ENCODE results near the gene TPPP3. TPM values are rescaled to one million over a fixed set of nuclear protein-coding genes. Genes with fewer than 3 reads are reported as not detected.

TPPP3 gene
- total RNA-seq, 1 experiment from 2014 or later = 0.28 TPM

DNA sequence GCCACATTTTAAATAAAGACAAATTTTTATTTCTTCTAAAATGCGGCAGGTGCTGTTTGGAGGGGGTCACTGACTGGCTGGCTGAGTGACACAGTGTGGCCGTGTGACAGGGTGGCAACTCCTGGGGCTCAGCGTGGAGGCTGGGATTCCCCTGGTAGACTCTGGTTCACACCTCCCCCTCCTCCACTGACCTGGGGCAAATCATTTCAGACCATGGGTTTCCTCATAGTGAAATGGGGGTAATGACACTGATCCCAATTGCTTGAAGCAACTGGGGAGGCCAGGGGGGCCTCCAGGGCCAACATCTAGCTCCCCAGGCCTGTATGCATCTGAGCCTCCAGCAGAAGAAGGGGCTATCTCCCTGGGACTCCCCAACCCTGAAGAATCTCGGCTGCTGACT is 44.2 kb upstream of the TPPP3 start:
- ChIA-PET POLR2A (ENCODE audit: low non-redundant PET) (no interaction called here), CTCF (no interaction called here)
- Histone ChIP-seq H3K4me1 (ENCODE audit: insufficient read depth, low read length, poor library complexity, severe bottlenecking) (no peaks in the 10 kb centered on the region), H3K4me3 (ENCODE audit: low read depth, low read length, poor library complexity, severe bottlenecking) (no peak overlapping the region), H3K36me3 (ENCODE audit: insufficient read depth, low read length, poor library complexity, severe bottlenecking) (no peaks in the 10 kb centered on the region), H3K9me3 (ENCODE audit: low read depth, low read length, poor library complexity, severe bottlenecking) (no peaks in the 10 kb centered on the region), H3K27me3 (replicated peaks; ENCODE audit: insufficient read depth, low read depth, low read length, poor library complexity) (no peaks in the 10 kb centered on the region), H3K27ac (ENCODE audit: low read depth, low read length, poor library complexity, severe bottlenecking) (no peak overlapping the region)
- no TSS peak for BruUV-seq (replicated peaks)
- no peak for DNase-seq (ENCODE audit: low spot score)
- no peak for TF ChIP-seq EZH2 (IDR thresholded peaks at IDR 0.05; ENCODE audit: borderline replicate concordance, low read depth, low read length, poor library complexity, severe bottlenecking)
- TF ChIP-seq, protein P1, sequence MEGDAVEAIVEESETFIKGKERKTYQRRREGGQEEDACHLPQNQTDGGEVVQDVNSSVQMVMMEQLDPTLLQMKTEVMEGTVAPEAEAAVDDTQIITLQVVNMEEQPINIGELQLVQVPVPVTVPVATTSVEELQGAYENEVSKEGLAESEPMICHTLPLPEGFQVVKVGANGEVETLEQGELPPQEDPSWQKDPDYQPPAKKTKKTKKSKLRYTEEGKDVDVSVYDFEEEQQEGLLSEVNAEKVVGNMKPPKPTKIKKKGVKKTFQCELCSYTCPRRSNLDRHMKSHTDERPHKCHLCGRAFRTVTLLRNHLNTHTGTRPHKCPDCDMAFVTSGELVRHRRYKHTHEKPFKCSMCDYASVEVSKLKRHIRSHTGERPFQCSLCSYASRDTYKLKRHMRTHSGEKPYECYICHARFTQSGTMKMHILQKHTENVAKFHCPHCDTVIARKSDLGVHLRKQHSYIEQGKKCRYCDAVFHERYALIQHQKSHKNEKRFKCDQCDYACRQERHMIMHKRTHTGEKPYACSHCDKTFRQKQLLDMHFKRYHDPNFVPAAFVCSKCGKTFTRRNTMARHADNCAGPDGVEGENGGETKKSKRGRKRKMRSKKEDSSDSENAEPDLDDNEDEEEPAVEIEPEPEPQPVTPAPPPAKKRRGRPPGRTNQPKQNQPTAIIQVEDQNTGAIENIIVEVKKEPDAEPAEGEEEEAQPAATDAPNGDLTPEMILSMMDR (conservative IDR thresholded peaks at IDR 0.05; ENCODE audit: low read depth, low read length) = no peak
- intact Hi-C loops (cut with micrococcal nuclease; ENCODE audit: unreplicated experiment) = no loop called here

DNA sequence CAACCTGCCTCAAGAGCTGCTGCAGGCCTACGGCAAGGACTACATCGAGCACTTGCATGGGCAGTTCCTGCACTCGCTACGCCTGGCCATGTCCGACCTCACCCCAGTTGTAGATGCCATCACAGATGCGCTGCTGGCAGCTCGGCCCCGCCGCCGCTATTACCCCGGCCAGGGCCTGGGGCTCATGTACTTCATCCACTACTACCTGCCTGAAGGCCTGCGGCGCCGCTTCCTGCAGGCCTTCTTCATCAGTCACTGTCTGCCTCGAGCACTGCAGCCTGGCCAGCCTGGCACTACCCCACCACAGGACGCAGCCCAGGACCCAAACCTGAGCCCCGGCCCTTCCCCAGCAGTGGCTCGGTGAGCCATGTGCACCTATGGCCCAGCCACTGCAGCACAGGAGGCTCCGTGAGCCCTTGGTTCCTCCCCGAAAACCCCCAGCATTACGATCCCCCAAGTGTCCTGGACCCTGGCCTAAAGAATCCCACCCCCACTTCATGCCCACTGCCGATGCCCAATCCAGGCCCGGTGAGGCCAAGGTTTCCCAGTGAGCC is 43.4 kb upstream of the TPPP3 start:
- Histone ChIP-seq H3K4me1 (ENCODE audit: insufficient read depth, low read length, poor library complexity, severe bottlenecking) (no peaks in the 10 kb centered on the region), H3K36me3 (ENCODE audit: insufficient read depth, low read length, poor library complexity, severe bottlenecking) (no peaks in the 10 kb centered on the region), H3K27me3 (replicated peaks; ENCODE audit: insufficient read depth, low read depth, low read length, poor library complexity) (no peaks in the 10 kb centered on the region), H3K9me3 (ENCODE audit: low read depth, low read length, poor library complexity, severe bottlenecking) (no peaks in the 10 kb centered on the region), H3K4me3 (ENCODE audit: low read depth, low read length, poor library complexity, severe bottlenecking) (no peak overlapping the region), H3K27ac (ENCODE audit: low read depth, low read length, poor library complexity, severe bottlenecking) (no peak overlapping the region)
- POLR2A ChIA-PET (ENCODE audit: low non-redundant PET) = no interaction called here
- CTCF ChIA-PET = no interaction called here
- TF ChIP-seq EZH2 (IDR thresholded peaks at IDR 0.05; ENCODE audit: borderline replicate concordance, low read depth, low read length, poor library complexity, severe bottlenecking) = no peak
- TF ChIP-seq, protein P1 (conservative IDR thresholded peaks at IDR 0.05; ENCODE audit: low read depth, low read length) = no peak
- DNase-seq (ENCODE audit: low spot score) = no peak
- BruUV-seq (replicated peaks) = no TSS peak
- intact Hi-C loops (cut with micrococcal nuclease; ENCODE audit: unreplicated experiment) = no loop called here

DNA sequence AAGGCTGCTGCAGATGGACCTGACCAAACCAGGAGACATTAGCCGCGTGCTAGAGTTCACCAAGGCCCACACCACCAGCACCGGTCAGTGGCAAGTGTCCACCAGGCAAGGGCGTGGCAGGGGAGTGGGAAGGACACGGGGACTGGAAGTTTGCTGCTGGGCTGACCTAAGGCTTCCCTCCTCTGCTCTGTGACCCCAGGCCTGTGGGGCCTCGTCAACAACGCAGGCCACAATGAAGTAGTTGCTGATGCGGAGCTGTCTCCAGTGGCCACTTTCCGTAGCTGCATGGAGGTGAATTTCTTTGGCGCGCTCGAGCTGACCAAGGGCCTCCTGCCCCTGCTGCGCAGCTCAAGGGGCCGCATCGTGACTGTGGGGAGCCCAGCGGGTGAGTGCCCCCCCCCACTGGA is 42.5 kb upstream of the TPPP3 start:
- no peak for DNase-seq (ENCODE audit: low spot score)
- no peak overlapping the region for H3K27ac ChIP-seq (ENCODE audit: low read depth, low read length, poor library complexity, severe bottlenecking)
- H3K9me3 ChIP-seq (ENCODE audit: low read depth, low read length, poor library complexity, severe bottlenecking) = no peaks in the 10 kb centered on the region
- ChIA-PET POLR2A (ENCODE audit: low non-redundant PET) (interaction anchor here (0.6 kb wide), 1 partner anchor 423 kb away, joined by 4 read pairs; no protein-coding TSS in a partner anchor), CTCF (no interaction called here)
- TF ChIP-seq EZH2 (IDR thresholded peaks at IDR 0.05; ENCODE audit: borderline replicate concordance, low read depth, low read length, poor library complexity, severe bottlenecking) = no peak
- TF ChIP-seq, protein P1 (conservative IDR thresholded peaks at IDR 0.05; ENCODE audit: low read depth, low read length) = no peak
- intact Hi-C loops (cut with micrococcal nuclease; ENCODE audit: unreplicated experiment) = no loop called here
- H3K4me1 ChIP-seq (ENCODE audit: insufficient read depth, low read length, poor library complexity, severe bottlenecking) = no peaks in the 10 kb centered on the region
- no peaks in the 10 kb centered on the region for H3K36me3 ChIP-seq (ENCODE audit: insufficient read depth, low read length, poor library complexity, severe bottlenecking)
- H3K4me3 ChIP-seq (ENCODE audit: low read depth, low read length, poor library complexity, severe bottlenecking) = no peak overlapping the region
- BruUV-seq (replicated peaks) = no TSS peak
- H3K27me3 ChIP-seq (replicated peaks; ENCODE audit: insufficient read depth, low read depth, low read length, poor library complexity) = no peaks in the 10 kb centered on the region
